Testis (tissue), 3 donors: ENCODE data around the gene C16orf90. TPM values are rescaled to one million over a fixed set of nuclear protein-coding genes. Genes with fewer than 3 reads are reported as not detected.
"Not testable (repeated sequence)": the region's sequence is repeated elsewhere in the genome, so short reads cannot be mapped to it uniquely, and the experiment has no call there.

ENCODE experiments used
- DNase-seq: peaks from one replicate; pipeline ENCODE4 v3.0.0-alpha.2; 2019
- H3K27ac ChIP-seq, 2 donors: fragments of 200-600 bp; sonication (generic); one replicate each; pipeline ENCODE4 v1.5.1; 2019
- H3K27me3 ChIP-seq: fragments of 200-600 bp; sonication (generic); one replicate; pipeline ENCODE4 v1.5.1; 2019
- H3K36me3 ChIP-seq: fragments of 200-600 bp; sonication (generic); one replicate; pipeline ENCODE4 v1.5.1; 2017; ENCODE audit warnings: low read depth; ENCODE audit errors: missing control alignments
- H3K4me1 ChIP-seq: fragments of 200-600 bp; sonication (generic); one replicate; pipeline ENCODE4 v1.5.1; 2019
- H3K4me3 ChIP-seq, 2 donors: fragments of 200-600 bp; sonication (generic); one replicate each; pipeline ENCODE4 v1.5.1; 2017 to 2019
- H3K9me3 ChIP-seq: fragments of 200-600 bp; sonication (generic); one replicate; pipeline ENCODE4 v1.5.1; 2017
- POLR2A ChIP-seq: fragments of 450-650 bp; IDR thresholded peaks from one replicate; pipeline ENCODE4 v1.6.1; 2017; ENCODE audit warnings: antibody characterized with exemption, mild to moderate bottlenecking, moderate library complexity
- WGBS, 2 donors: methylation state at CpG; one replicate each; pipeline ENCODE4 v1.1.5; 2018; 5-methylcytosine and 5-hydroxymethylcytosine counted together
- intact Hi-C: fragments of 100-400 bp; cut with DNase I; formaldehyde crosslinking; loops from one replicate; pipeline ENCODE4 v1.15.1; 2023; ENCODE audit warnings: low total_unique reads
- polyA plus RNA-seq: library from polyadenylated mRNA; stranded (reverse); fragments of 350-450 nt; fragmentation: Illumina TruSeq; extraction: RNeasy Lipid Tissue Mini Kit (QIAGEN cat#74804); gene quantifications from one replicate; pipeline ENCODE4 v1.2.3, GENCODE V29; 2014; ENCODE audit warnings: low read depth, low replicate concordance; ENCODE audit not compliant: insufficient read depth
- total RNA-seq, 2 donors: library from RNA; depleted of rRNA; stranded (reverse); fragments of >200 nt; gene quantifications; one replicate each; pipeline ENCODE4 v1.2.3, GENCODE V29; 2016
- TF ChIP-seq, protein P1 (sequence below), 3 experiments: fragments of 450-650 bp in 2 of 3; fragments of 200-600 bp in 1 of 3; sonication (generic) in 1 of 3; IDR thresholded peaks; one replicate each; pipeline ENCODE4 v1.5.1; 2016 to 2019; ENCODE audit warnings: antibody characterized with exemption in 3 of 3, mild to moderate bottlenecking in 2 of 3, moderate library complexity in 1 of 3

C16orf90 gene
- total and polyA plus RNA-seq, 3 donors from 2014 or later: 14.2 to 52.1 (median 33.8) TPM

DNA sequence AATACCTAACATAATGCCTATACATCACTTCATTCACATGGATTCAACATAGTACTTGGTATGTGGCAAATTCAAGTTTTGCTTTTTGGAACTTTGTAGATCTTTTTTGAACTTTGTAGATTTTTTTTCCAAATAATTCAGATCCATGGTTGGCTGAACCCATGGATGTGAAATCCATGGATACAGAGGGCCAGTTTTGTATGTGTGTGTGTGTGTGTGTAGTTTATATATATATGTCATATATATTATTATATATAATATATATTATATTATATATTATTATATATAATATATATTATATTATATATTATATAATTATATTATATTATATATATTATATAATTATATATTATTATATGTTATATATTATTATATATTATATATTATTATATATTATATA lies 33.9 kb upstream of the C16orf90 start:
- Histone ChIP-seq H3K27ac (no peak overlapping the region), H3K9me3 (no peaks in the 10 kb centered on the region), H3K4me1 (no peaks in the 10 kb centered on the region), H3K4me3 (no peak overlapping the region), H3K36me3 (no peaks in the 10 kb centered on the region), H3K27me3 (no peaks in the 10 kb centered on the region)
- no peak for DNase-seq
- intact Hi-C loops: no loop called here
- no peak for TF ChIP-seq POLR2A
- TF ChIP-seq, protein P1, sequence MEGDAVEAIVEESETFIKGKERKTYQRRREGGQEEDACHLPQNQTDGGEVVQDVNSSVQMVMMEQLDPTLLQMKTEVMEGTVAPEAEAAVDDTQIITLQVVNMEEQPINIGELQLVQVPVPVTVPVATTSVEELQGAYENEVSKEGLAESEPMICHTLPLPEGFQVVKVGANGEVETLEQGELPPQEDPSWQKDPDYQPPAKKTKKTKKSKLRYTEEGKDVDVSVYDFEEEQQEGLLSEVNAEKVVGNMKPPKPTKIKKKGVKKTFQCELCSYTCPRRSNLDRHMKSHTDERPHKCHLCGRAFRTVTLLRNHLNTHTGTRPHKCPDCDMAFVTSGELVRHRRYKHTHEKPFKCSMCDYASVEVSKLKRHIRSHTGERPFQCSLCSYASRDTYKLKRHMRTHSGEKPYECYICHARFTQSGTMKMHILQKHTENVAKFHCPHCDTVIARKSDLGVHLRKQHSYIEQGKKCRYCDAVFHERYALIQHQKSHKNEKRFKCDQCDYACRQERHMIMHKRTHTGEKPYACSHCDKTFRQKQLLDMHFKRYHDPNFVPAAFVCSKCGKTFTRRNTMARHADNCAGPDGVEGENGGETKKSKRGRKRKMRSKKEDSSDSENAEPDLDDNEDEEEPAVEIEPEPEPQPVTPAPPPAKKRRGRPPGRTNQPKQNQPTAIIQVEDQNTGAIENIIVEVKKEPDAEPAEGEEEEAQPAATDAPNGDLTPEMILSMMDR (IDR thresholded peaks at IDR 0.05): no peak

DNA sequence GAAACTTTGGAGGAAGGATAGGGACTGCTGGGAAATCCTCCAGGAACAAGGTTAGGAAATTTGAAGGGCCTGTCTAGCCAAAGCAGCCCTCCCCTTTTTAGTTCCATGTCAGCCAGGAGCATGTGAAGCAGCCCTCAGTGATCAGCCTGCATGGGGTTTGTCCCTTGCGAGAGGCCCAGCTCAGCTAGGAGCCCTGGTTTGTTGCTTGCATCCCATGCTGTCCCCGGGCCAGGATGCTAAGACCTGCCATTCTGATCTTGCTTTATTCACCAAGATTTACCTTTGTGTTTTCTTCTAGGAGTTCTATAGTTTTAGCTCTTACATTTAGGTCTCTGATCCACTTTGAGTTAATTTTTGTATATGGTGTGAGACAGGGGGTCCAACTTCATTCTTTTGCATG lies 33.1 kb upstream of the C16orf90 start:
- DNase-seq: no peak
- no peak overlapping the region for H3K4me3 ChIP-seq
- no peaks in the 10 kb centered on the region for H3K4me1 ChIP-seq
- intact Hi-C loops: no loop called here
- H3K9me3 ChIP-seq: no peaks in the 10 kb centered on the region
- no peaks in the 10 kb centered on the region for H3K27me3 ChIP-seq
- H3K36me3 ChIP-seq: no peaks in the 10 kb centered on the region
- H3K27ac ChIP-seq: no peak overlapping the region
- 100% methylated on average over 2 of the region's 2 CpGs for WGBS, 2 donors
- TF ChIP-seq, protein P1 (IDR thresholded peaks at IDR 0.05): no peak
- TF ChIP-seq POLR2A: no peak

DNA sequence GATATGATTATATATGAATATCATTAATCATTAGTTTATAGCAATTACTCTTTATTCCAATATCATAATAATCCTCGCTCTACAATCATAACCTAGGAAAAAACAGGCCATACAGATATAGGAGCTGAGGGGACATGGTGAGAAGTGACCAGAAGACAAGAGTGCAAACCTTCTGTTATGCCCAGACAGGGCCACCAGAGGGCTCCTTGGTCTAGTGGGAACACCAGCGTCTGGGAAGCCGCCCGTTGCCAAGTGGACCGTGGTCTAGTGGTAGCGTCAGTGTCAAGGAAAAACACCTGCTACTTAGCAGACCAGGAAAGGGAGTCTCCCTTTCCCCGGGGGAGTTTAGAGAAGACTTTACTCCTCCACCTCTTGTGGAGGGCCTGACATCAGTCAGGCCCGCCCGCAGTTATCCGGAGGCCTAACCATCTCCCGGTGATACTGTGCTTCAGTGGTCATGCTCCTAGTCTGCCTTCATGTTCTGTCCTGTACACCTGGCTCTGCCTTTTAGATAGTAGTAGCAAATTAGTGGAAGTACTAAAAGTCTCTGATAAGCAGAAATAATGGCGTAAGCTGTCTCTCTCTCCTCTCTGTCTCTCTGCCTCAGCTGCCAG lies 32.0 kb upstream of the C16orf90 start:
- H3K27ac ChIP-seq, intact Hi-C loops, H3K27me3 ChIP-seq, H3K36me3 ChIP-seq, H3K9me3 ChIP-seq, H3K4me1 ChIP-seq, H3K4me3 ChIP-seq: not testable (repeated sequence)
- 44 to 58% methylated on average over 7 to 12 of the region's 12 CpGs for whole genome bisulfite sequencing, 2 donors
- DNase-seq: peak; percentile 90
- TF ChIP-seq, protein P1 (IDR thresholded peaks at IDR 0.05): peak; percentile 37 to 61 (median 46)

DNA sequence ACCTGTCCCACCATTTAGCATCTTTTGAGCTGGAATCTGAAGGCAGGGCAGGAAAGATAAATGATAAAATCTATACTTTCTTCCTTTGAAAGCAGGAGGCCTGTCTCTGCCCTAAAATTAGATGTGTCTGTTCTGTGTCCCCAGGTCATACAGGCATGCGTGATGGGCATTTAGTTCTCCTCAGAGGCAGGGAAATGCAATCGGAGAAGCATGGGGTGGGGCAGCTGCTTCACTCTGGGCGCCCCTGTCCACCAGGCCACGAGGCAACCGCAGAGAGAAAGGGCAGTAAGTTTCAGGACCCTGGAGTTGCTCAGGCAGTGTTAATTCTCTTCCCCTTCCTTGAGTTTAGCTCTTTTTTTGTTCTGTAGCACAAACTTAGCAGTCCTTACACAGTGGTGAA lies 30.7 kb upstream of the C16orf90 start:
- H3K4me3 ChIP-seq: no peak overlapping the region
- H3K9me3 ChIP-seq: no peaks in the 10 kb centered on the region
- H3K4me1 ChIP-seq: no peaks in the 10 kb centered on the region
- no peaks in the 10 kb centered on the region for H3K36me3 ChIP-seq
- 93 to 94% methylated on average over 5 of the region's 5 CpGs for WGBS, 2 donors
- H3K27ac ChIP-seq: no peak overlapping the region
- TF ChIP-seq, protein P1 (IDR thresholded peaks at IDR 0.05): no peak
- no peak for TF ChIP-seq POLR2A
- H3K27me3 ChIP-seq: no peaks in the 10 kb centered on the region
- intact Hi-C loops: no loop called here
- DNase-seq: no peak

DNA sequence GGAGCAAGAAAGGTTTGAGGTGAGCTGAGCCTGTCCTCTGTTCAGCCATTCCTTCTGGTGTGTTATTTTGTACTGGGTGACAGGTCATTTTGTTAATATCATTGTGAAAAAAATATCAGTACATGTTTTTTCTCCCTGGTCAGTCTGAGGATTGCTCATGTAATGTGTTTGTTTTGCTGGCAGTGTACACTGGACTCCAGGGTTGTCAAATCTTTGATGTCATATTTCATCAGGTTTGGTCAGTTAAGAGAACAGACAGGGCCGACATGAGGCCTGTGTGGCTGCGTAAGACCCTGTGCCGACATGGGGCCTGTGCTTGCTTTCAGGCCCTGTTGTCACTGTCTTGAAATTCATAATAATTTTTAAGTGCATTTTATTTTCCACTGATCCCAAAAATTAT lies 28.0 kb upstream of the C16orf90 start:
- TF ChIP-seq, protein P1 (IDR thresholded peaks at IDR 0.05): no peak
- TF ChIP-seq POLR2A: no peak
- Histone ChIP-seq H3K4me1 (no peaks in the 10 kb centered on the region), H3K27ac (no peak overlapping the region), H3K9me3 (no peaks in the 10 kb centered on the region), H3K4me3 (no peak overlapping the region), H3K36me3 (no peaks in the 10 kb centered on the region), H3K27me3 (no peaks in the 10 kb centered on the region)
- WGBS, 2 donors: 94 to 97% methylated on average over 3 of the region's 3 CpGs
- intact Hi-C loops: no loop called here
- no peak for DNase-seq
